Fibroblast of skin of left quadriceps (primary cell): ENCODE measurements around the gene NOVA2.

ENCODE experiments used
- DNase-seq, 2 experiments: peaks; one replicate each; pipeline ENCODE4 v3.0.0-alpha.2; 2013; ENCODE audit warnings: low read depth in 2 of 2

Gene NOVA2

DNA sequence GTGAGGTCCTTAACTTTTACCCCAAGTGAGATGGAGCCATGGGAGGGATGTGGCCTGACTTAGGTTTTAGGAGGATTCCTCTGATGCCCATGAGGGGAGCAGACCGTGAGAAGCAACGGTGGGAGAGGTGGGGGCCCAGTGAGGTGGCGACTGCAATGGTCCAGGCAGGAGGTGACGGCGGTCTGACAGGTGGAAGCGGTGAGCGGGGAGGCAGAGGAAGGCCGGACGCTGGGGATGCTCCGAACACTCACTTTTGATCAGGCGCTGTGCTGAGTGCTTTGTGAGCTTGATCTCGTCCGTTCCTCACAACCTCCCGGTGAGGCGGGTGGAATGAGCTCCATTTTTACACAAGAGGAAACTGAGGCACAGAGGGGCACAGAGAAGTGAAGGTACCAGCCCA, 11.6 kb downstream of the NOVA2 start:
- DNase-seq = no peak

- DNase-seq = no peak
These were observed 12.9 kb downstream of the NOVA2 start for GRCh38 chr19:45960595-45961235.

DNA sequence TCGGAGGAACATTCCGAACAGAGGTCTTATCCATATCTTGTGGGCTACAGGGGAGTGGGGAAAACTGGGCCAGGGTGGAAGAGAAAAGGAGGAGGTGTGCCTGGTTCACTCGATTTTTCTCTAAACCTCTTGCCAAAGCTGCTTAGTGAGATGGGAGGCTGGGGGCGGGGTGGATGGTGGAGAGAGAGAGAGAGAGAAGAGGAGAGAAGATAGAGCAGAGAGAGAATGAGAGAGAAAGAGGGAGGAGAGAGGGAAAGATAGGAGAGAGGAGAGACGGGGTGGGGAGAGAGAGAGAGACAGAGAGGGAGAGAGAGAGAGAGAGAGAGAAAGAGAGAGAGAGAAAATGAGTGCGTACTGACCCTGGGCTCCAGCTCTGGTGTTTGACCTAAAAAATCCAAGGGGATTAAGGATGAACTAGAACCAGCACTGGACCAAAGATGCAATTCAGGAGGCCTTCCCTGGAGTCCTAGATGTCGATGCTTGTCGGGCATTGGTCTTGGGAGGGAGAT, 14.1 kb downstream of the NOVA2 start:
- no peak for DNase-seq

DNA sequence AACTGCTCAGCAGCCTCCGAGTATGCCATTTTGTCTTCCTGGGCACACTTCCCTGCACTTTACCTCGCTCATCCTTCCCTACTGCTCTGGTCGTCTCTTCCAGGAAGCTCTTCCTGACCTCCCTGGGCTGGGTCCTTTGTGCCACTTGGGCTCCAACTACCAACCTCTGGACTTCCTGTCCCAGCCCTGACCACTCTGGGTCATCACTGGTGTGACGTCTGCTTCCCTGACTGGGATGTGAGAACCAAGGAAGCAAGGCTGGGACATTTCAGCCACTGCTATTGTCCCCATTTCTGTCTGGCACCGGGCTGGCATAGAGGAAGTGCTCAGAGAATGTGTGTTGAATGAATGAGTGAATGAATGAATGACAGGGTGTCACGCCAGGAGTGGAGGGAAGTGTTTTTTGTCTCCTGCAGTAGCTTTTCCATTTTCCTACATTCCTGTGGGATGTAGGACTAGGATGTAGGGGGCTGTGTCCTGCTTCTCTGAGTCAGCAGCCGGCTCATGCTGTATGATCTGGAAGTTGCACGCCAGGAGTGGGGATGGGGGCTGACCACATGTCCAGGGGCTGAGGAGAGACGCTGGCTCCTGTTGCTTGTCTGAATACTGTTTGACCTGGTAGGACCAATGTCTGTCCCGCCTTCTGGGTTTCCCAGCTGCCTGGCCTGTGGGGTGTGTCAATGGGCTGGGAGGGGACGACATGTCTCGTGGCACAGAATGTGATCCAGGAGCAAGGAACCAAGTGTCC, 14.7 kb downstream of the NOVA2 start:
- no peak for DNase-seq

GRCh38 chr19:45958320-45958719, 15.3 kb downstream of the NOVA2 start:
- DNase-seq = no peak

DNA sequence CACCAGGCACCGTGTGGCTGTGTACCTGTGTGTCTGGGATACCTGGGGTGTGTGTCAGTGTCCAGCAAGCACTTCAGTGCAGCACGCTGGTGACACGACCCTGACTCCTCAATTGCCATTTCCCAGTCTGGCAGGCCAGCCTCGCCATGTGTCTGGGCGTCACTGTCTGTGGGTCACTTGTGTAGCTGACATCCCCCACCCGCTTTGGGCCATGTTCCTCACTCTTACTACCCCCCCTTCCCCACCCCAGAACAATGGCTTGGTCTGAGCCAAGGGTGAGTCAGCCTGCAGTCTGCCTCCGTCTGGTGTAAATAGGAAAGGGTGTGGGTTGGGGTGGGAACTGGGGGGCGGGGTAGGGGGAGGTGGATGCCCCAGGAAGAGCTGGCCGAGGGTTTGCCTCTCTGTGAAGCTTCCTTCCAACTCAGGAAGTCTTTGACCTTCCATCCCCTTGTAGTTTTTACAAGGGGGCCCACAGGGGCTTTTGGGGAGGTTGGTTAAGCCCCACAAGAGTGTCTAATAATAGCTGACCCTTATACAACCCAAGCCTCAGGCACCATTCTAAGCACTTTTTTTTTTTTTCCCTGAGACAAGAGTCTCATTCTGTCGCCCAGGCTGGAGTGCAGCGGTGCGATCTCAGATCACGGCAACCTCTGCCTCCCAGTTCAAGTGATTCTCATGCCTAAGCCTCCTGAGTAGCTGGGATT, 17.6 kb downstream of the NOVA2 start:
- no peak for DNase-seq

DNA sequence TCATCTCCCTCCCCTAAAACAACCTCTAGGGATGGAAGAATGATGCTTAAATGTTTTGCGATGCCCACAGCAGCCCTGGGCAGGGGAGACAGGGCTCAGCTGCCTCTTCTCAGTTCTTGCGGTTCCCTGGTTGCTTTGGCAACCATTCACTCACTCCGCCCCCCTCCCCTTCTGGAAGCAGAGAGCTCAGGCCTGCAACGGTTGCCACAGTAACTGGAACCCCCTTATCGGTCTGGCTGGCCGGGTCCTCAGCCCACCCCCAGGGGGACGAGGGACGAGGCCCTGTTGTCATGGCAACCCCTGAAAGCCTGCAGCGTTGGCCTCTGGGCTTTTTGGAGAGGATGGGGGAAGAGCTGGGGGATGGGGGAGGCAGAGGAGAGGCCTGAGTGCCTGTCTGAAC, 19.5 kb downstream of the NOVA2 start:
- no peak for DNase-seq

DNA sequence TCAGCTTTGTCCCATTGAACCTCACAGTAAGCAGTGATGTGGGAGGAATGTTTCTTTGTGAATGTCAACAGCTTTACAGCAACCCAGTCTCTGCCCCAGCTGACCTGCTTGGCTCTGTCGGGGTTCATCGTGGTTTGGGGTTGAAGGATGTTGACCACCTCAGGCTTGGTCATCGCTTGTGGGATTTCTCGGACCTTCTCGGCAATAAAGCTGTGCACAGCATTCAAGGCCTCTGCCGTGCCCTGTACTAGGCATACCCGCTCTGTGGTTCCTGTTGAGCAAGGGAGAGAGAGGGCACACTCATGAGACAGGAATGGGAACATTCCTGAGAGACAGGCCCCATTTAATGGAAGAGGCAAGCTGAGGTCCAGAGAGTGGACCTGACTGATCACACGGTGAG, 20.0 kb downstream of the NOVA2 start:
- DNase-seq = no peak

DNA sequence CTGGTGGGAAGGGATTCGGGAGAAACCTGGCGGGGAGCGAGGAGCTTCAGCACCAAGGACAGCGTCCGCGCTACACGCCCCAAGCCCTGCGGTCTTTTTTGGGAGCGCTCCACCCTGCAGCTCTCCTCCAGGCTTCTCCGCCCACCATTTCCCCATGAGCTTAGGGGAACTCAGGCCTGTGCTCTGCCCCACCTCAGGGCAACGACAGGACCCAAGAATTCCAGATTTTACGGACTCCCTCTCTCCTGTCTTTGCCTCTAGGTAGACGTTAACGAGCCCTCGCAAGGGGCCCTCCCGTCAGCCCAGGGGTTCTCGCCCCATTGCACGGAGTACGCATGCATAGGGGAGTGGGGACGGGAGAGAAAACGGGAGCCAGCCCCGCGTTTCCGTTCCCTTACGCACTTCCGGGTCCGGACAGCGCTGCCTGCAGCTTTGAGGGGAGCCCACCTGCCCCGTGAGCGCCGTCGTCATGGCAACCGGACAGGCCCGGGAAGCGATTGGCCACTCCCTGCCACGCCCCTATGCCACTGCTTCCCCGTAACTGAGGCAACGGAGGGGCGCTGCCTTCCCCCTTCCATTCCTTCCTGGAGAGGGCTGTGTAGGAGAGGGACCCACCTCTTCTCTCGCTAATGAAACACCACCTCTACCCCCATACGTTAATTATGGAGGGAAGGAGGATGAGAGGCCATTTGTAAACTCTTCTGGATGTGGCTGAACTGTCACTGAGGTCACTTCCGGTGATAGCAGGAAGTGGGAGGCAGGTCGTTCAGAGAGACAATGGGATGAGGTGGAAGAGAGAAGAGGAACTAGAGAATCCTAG, 20.8 kb downstream of the NOVA2 start:
- peak; percentile 7 to 20 for DNase-seq

- DNase-seq = no peak
These were observed 21.4 kb downstream of the NOVA2 start for GRCh38 chr19:45952341-45952685.

DNA sequence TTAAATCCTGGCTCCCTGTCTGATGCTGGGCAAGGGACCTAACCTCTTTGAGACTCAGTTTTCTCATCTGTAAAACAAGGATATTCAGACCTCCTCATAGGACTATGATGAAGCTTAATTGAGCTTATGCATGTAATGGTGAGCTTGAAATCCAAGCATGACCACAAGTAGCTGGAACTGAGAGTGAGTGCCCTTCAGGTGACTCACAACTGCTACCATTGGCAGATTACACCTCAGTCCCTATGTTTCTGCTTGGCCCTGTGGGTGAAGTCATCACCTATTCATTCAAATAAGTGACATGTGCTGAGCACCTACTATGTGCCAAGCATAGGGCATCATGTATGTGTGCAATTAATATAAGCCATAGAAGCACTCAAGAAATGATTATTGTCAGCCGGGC, 25.7 kb downstream of the NOVA2 start:
- DNase-seq = no peak

- DNase-seq = no peak
These were observed 33.2 kb downstream of the NOVA2 start for GRCh38 chr19:45940515-45940805.

DNA sequence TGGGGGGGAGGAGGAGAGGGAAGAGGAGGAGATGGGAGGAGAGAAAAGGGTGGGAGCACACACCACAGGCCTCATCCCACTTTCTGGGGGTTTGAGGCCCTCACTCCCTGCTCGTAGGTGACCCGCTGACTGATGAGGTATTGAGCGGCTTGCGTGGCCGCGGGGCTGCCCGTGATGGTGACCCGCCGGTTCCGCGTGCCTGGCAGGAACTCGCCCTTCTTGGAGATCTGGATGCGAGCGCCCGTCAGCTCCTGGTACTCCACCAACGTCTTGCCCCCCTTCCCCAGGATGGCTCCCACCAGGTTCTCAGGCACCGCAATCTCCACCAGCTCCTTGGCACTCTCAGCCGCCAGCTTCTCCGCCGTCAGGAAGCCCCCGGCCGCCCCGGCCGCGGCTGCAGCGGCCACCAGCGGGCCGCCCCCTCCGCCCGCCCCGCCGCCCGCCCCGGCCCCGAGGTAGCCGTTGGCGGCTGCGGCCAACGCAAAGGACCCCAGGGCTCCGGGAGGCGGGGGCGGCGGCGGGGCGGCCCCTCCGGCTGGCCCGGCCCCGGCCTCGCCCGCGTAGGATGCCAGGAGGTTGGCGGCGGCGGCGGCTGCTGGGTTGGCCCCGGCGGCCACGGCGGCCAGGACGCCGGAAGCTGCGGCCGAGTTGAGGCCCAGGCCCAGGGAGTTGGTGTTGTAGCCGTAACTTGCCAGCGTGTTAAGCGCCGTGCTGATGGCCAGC, 33.7 kb downstream of the NOVA2 start:
- no peak for DNase-seq

GRCh38 chr19:45938733-45939319, 34.8 kb downstream of the NOVA2 start:
- DNase-seq = no peak

DNA sequence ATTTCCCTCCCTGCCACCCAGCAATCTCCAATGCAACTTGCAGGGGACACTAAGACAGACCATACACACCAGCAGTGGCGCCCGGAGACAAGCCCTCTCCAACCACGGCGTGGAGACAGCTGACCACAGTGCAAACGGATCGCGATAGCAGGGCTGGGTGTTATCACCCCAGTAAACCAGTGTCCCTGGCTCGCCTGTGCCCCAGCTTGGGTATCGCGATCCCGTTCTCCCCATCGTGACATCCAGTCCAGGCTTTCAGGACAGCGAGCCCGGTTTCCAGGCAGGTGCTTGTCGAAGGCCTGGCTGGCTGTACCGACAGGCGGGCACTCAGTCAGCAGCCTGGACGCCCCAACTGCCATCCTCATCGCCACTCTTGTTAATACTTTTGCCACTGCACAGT, 38.4 kb downstream of the NOVA2 start:
- DNase-seq = no peak

- no peak for DNase-seq
These were observed 39.0 kb downstream of the NOVA2 start for GRCh38 chr19:45934551-45935230.

GRCh38 chr19:45933759-45934158, 39.9 kb downstream of the NOVA2 start:
- no peak for DNase-seq

- DNase-seq = no peak
These were observed 42.6 kb downstream of the NOVA2 start for GRCh38 chr19:45931055-45931454.

- no peak for DNase-seq
These were observed 44.4 kb downstream of the NOVA2 start for GRCh38 chr19:45929247-45929646.

- DNase-seq = peak; percentile 54 to 55
These were observed 46.0 kb downstream of the NOVA2 start for GRCh38 chr19:45927565-45928261.
